HepG2 (cell line): ENCODE results near the gene SAMD14. TPM values are rescaled to one million over a fixed set of nuclear protein-coding genes. Genes with fewer than 3 reads are reported as not detected.
A peak's percentile ranks its signal among the peaks of the same experiment; 100 is the strongest.

Experiments
- ARID4A ChIP-seq: sonication (generic); formaldehyde crosslinking; IDR thresholded peaks from 2 replicates; pipeline ENCODE4 v1.5.0; 2020; ENCODE audit warnings: mild to moderate bottlenecking, missing genetic modification reagents, borderline replicate concordance
- GATA4 ChIP-seq: sonication (generic); IDR thresholded peaks from 2 replicates; pipeline ENCODE4 v1.6.1; 2016; ENCODE audit warnings: antibody characterized with exemption, low read depth, borderline replicate concordance
- GFI1 ChIP-seq: sonication (generic); formaldehyde crosslinking; IDR thresholded peaks from 2 replicates; pipeline ENCODE4 v1.5.0; 2020; ENCODE audit warnings: missing genetic modification reagents, mild to moderate bottlenecking, borderline replicate concordance
- HOXA3 ChIP-seq: sonication (generic); formaldehyde crosslinking; IDR thresholded peaks from 2 replicates; pipeline ENCODE4 v1.5.0; 2020; ENCODE audit warnings: missing genetic modification reagents
- SMARCC2 ChIP-seq: fragments of 450-650 bp; IDR thresholded peaks from 2 replicates; pipeline ENCODE4 v1.6.1; 2017; ENCODE audit warnings: antibody characterized with exemption, mild to moderate bottlenecking
- SNAPC5 ChIP-seq: sonication (generic); formaldehyde crosslinking; IDR thresholded peaks from 2 replicates; pipeline ENCODE4 v1.8.1; 2023; ENCODE audit warnings: mild to moderate bottlenecking, missing genetic modification reagents, borderline replicate concordance
- ZBTB7A ChIP-seq: sonication (generic); formaldehyde crosslinking; IDR thresholded peaks from 2 replicates; pipeline ENCODE4 v1.8.0; 2022; ENCODE audit warnings: mild to moderate bottlenecking, missing genetic modification reagents
- ZKSCAN1 ChIP-seq: fragments of 150-350 bp; IDR thresholded peaks from 2 replicates; pipeline ENCODE4 v1.6.1; 2014; ENCODE audit warnings: low read length
- ZNF432 ChIP-seq: sonication (generic); formaldehyde crosslinking; IDR thresholded peaks from 2 replicates; pipeline ENCODE4 v1.5.0; 2020; ENCODE audit warnings: missing genetic modification reagents, mild to moderate bottlenecking, borderline replicate concordance
- ZNF468 ChIP-seq: sonication (generic); formaldehyde crosslinking; IDR thresholded peaks from 2 replicates; pipeline ENCODE4 v1.8.0; 2022; ENCODE audit warnings: mild to moderate bottlenecking, moderate library complexity, missing genetic modification reagents
- ZNF713 ChIP-seq: sonication (generic); formaldehyde crosslinking; IDR thresholded peaks from 2 replicates; pipeline ENCODE4 v1.4.0; 2020; ENCODE audit warnings: mild to moderate bottlenecking, missing genetic modification reagents
- ZNF777 ChIP-seq: sonication (generic); formaldehyde crosslinking; IDR thresholded peaks from 2 replicates; pipeline ENCODE4 v1.4.0; 2020; ENCODE audit warnings: missing genetic modification reagents
- polyA plus RNA-seq, 8 experiments: library from polyadenylated mRNA; depleted of rRNA in 3 of 8; stranded (reverse) in 7 of 8; unstranded in 1 of 8; fragments of >200 nt; fragmentation: Illumina TruSeq in 4 of 8; extraction: Trizol in 4 of 8; gene quantifications; 2 replicates each; pipeline versions ENCODE4 v1.2.1 to v1.2.3, GENCODE V29; 2011 to 2016; ENCODE audit warnings: low read depth in 4 of 8, missing spikeins in 1 of 8, mixed read lengths in 1 of 8; ENCODE audit not compliant: insufficient read depth in 1 of 8
- total RNA-seq, 5 experiments: library from RNA; depleted of rRNA; stranded (reverse); fragments of >200 nt; fragmentation: Illumina TruSeq; extraction: Trizol; gene quantifications; 2 replicates each; pipeline ENCODE4 v1.2.3, GENCODE V29; 2016; ENCODE audit warnings: low read depth in 1 of 5
- TF ChIP-seq, protein P1 (sequence below): sonication (generic); formaldehyde crosslinking; IDR thresholded peaks from 2 replicates; pipeline ENCODE4 v1.9.0; 2021; ENCODE audit warnings: mild to moderate bottlenecking, missing genetic modification reagents
- TF ChIP-seq, protein P2 (sequence below): sonication (generic); formaldehyde crosslinking; IDR thresholded peaks from 2 replicates; pipeline ENCODE4 v1.5.1; 2020; ENCODE audit warnings: mild to moderate bottlenecking, missing genetic modification reagents, moderate library complexity

Gene SAMD14
- total and polyA plus RNA-seq, 2 of the 13 experiments (the other 11 are each of a cell fraction or from before 2014, with no cell fraction given) = 0.07 to 0.22 TPM

- TF ChIP-seq ZKSCAN1 (peak; percentile 43; the same call in 1 of the 2 replicates), ZNF713 (CRISPR knock-in tag) (no peak), SNAPC5 (CRISPR knock-in tag) (0 out of 2 replicates have a peak, but pooled peaks have one; percentile 26), ZNF777 (CRISPR knock-in tag) (no peak), HOXA3 (CRISPR knock-in tag) (no peak), GATA4 (no peak), GFI1 (CRISPR knock-in tag) (no peak), ZBTB7A (CRISPR knock-in tag) (0 out of 2 replicates have a peak, but pooled peaks have one; percentile 52), ZNF432 (no peak), ZNF468 (CRISPR knock-in tag) (no peak), SMARCC2 (no peak), ARID4A (peak; percentile 34; the same call in 1 of the 2 replicates)
- TF ChIP-seq, protein P1, sequence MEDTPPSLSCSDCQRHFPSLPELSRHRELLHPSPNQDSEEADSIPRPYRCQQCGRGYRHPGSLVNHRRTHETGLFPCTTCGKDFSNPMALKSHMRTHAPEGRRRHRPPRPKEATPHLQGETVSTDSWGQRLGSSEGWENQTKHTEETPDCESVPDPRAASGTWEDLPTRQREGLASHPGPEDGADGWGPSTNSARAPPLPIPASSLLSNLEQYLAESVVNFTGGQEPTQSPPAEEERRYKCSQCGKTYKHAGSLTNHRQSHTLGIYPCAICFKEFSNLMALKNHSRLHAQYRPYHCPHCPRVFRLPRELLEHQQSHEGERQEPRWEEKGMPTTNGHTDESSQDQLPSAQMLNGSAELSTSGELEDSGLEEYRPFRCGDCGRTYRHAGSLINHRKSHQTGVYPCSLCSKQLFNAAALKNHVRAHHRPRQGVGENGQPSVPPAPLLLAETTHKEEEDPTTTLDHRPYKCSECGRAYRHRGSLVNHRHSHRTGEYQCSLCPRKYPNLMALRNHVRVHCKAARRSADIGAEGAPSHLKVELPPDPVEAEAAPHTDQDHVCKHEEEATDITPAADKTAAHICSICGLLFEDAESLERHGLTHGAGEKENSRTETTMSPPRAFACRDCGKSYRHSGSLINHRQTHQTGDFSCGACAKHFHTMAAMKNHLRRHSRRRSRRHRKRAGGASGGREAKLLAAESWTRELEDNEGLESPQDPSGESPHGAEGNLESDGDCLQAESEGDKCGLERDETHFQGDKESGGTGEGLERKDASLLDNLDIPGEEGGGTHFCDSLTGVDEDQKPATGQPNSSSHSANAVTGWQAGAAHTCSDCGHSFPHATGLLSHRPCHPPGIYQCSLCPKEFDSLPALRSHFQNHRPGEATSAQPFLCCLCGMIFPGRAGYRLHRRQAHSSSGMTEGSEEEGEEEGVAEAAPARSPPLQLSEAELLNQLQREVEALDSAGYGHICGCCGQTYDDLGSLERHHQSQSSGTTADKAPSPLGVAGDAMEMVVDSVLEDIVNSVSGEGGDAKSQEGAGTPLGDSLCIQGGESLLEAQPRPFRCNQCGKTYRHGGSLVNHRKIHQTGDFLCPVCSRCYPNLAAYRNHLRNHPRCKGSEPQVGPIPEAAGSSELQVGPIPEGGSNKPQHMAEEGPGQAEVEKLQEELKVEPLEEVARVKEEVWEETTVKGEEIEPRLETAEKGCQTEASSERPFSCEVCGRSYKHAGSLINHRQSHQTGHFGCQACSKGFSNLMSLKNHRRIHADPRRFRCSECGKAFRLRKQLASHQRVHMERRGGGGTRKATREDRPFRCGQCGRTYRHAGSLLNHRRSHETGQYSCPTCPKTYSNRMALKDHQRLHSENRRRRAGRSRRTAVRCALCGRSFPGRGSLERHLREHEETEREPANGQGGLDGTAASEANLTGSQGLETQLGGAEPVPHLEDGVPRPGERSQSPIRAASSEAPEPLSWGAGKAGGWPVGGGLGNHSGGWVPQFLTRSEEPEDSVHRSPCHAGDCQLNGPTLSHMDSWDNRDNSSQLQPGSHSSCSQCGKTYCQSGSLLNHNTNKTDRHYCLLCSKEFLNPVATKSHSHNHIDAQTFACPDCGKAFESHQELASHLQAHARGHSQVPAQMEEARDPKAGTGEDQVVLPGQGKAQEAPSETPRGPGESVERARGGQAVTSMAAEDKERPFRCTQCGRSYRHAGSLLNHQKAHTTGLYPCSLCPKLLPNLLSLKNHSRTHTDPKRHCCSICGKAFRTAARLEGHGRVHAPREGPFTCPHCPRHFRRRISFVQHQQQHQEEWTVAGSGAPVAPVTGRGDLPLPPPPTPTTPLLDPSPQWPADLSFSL (CRISPR knock-in tag) = peak; percentile 78
- TF ChIP-seq, protein P2, sequence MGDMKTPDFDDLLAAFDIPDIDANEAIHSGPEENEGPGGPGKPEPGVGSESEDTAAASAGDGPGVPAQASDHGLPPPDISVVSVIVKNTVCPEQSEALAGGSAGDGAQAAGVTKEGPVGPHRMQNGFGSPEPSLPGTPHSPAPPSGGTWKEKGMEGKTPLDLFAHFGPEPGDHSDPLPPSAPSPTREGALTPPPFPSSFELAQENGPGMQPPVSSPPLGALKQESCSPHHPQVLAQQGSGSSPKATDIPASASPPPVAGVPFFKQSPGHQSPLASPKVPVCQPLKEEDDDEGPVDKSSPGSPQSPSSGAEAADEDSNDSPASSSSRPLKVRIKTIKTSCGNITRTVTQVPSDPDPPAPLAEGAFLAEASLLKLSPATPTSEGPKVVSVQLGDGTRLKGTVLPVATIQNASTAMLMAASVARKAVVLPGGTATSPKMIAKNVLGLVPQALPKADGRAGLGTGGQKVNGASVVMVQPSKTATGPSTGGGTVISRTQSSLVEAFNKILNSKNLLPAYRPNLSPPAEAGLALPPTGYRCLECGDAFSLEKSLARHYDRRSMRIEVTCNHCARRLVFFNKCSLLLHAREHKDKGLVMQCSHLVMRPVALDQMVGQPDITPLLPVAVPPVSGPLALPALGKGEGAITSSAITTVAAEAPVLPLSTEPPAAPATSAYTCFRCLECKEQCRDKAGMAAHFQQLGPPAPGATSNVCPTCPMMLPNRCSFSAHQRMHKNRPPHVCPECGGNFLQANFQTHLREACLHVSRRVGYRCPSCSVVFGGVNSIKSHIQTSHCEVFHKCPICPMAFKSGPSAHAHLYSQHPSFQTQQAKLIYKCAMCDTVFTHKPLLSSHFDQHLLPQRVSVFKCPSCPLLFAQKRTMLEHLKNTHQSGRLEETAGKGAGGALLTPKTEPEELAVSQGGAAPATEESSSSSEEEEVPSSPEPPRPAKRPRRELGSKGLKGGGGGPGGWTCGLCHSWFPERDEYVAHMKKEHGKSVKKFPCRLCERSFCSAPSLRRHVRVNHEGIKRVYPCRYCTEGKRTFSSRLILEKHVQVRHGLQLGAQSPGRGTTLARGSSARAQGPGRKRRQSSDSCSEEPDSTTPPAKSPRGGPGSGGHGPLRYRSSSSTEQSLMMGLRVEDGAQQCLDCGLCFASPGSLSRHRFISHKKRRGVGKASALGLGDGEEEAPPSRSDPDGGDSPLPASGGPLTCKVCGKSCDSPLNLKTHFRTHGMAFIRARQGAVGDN (CRISPR knock-in tag) = 0 out of 2 replicates have a peak, but pooled peaks have one; percentile 18
Measured at GRCh38 chr17:50169121-50169764, 39.3 kb upstream of the SAMD14 start (continued).
